A673 (cell line): ENCODE results near the gene PLEKHO2.

Experiments
- CTCF ChIP-seq: fragments of 300-800, 200-600 bp; sonication (generic); conservative IDR thresholded peaks from 2 replicates; pipeline ENCODE4 v1.5.1; 2017; ENCODE audit warnings: low read depth, mild to moderate bottlenecking, antibody characterized with exemption, low read length, moderate library complexity, mixed read lengths
- EZH2 ChIP-seq: fragments of 200-600 bp; sonication (generic); IDR thresholded peaks from 2 replicates; pipeline ENCODE4 v1.6.1; 2017; ENCODE audit warnings: borderline replicate concordance, low read depth, mild to moderate bottlenecking, mixed read lengths, antibody characterized with exemption, low read length; ENCODE audit not compliant: poor library complexity, severe bottlenecking

GRCh38 chr15:64861960-64862359 is 20.2 kb downstream of the PLEKHO2 start:
- TF ChIP-seq CTCF (no peak), EZH2 (no peak)
